Measurements from ENCODE around the gene PTPRC.

GRCh38 chr1:198701766-198702539 is 63.1 kb downstream of the PTPRC start:
- no peak for TF ChIP-seq CTCF (IDR thresholded peaks at IDR 0.05)
- no peak for TF ChIP-seq POLR2A (IDR thresholded peaks at IDR 0.05)
- TF ChIP-seq POLR2AphosphoS5 (IDR thresholded peaks at IDR 0.05) = no peak
